Tibial nerve (tissue), 4 donors: Measurements from ENCODE around the gene BCL2L11.

Experiments
- CTCF ChIP-seq, 5 experiments: fragments of 200-600 bp in 3 of 5; fragments of 450-650 bp in 2 of 5; sonication (generic) in 3 of 5; IDR thresholded peaks; one replicate each; pipeline ENCODE4 v1.5.1; 2016 to 2019; ENCODE audit warnings: antibody characterized with exemption in 5 of 5, mild to moderate bottlenecking in 3 of 5, moderate library complexity in 2 of 5
- EP300 ChIP-seq, 2 donors: sonication (generic); formaldehyde crosslinking; IDR thresholded peaks; one replicate each; pipeline ENCODE4 v1.6.1; 2017; ENCODE audit warnings: antibody characterized with exemption in 2 of 2, mild to moderate bottlenecking in 1 of 2

- TF ChIP-seq CTCF (IDR thresholded peaks at IDR 0.05) (no peak), EP300 (IDR thresholded peaks at IDR 0.05) (no peak)
Observed at GRCh38 chr2:111160758-111161157, 40.0 kb downstream of the BCL2L11 start.
